HFFc6 (cell line): Measurements from ENCODE around the gene RHO. TPM values are rescaled to one million over a fixed set of nuclear protein-coding genes. Genes with fewer than 3 reads are reported as not detected.
A peak's percentile ranks its signal among the peaks of the same experiment; 100 is the strongest.
"Not testable (repeated sequence)": the region's sequence is repeated elsewhere in the genome, so short reads cannot be mapped to it uniquely, and the experiment has no call there.

ENCODE experiments used
- DNase-seq: peaks from one replicate; pipeline ENCODE4 v3.0.0-alpha.2; 2018
- H3K27ac Mint-ChIP-seq: 2 replicates; pipeline ENCODE4 v1.8.0; 2020; ENCODE audit warnings: mild to moderate bottlenecking, mixed read lengths
- H3K27me3 Mint-ChIP-seq: 2 replicates; pipeline ENCODE4 v1.8.0; 2021; ENCODE audit warnings: mild to moderate bottlenecking, moderate library complexity, mixed read lengths; ENCODE audit not compliant: insufficient read depth
- H3K36me3 Mint-ChIP-seq: 2 replicates; pipeline ENCODE4 v1.8.0; 2021; ENCODE audit warnings: low read depth, mixed read lengths
- H3K4me1 Mint-ChIP-seq: 2 replicates; pipeline ENCODE4 v1.8.0; 2020; ENCODE audit warnings: low read depth, mixed read lengths
- H3K4me3 Mint-ChIP-seq: 2 replicates; pipeline ENCODE4 v1.8.0; 2020; ENCODE audit warnings: mild to moderate bottlenecking, moderate library complexity, mixed read lengths
- H3K9me3 Mint-ChIP-seq: 2 replicates; pipeline ENCODE4 v1.8.0; 2020; ENCODE audit warnings: mild to moderate bottlenecking, mixed read lengths
- long read RNA-seq: library from polyadenylated mRNA; unstranded; transcript quantifications from one replicate; pipeline ENCODE4 v2.0.0, GENCODE V29; 2019
- total RNA-seq, 6 experiments: library from RNA; stranded (reverse); fragmentation: NEBNext Ultra II Directional; extraction: Animal tissue kit (Norgen Biotek cat#: 25700); gene quantifications; 2 replicates in 1 of 6; 3 replicates in 5 of 6; pipeline ENCODE4 v1.2.3, GENCODE V29; 2021
- TF ChIP-seq, protein P1 (sequence below): fragments of 200-600 bp; sonication (generic); IDR thresholded peaks from 2 replicates; pipeline ENCODE4 v1.5.0; 2021; ENCODE audit warnings: antibody characterized with exemption, mild to moderate bottlenecking

RHO gene
- not detected for total RNA-seq
- long read RNA-seq, result 0 reads

DNA sequence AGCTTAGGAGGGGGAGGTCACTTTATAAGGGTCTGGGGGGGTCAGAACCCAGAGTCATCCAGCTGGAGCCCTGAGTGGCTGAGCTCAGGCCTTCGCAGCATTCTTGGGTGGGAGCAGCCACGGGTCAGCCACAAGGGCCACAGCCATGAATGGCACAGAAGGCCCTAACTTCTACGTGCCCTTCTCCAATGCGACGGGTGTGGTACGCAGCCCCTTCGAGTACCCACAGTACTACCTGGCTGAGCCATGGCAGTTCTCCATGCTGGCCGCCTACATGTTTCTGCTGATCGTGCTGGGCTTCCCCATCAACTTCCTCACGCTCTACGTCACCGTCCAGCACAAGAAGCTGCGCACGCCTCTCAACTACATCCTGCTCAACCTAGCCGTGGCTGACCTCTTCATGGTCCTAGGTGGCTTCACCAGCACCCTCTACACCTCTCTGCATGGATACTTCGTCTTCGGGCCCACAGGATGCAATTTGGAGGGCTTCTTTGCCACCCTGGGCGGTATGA is at the start of gene RHO:
TSS of gene RHO (plus strand) at position 51 of the 512 bp plus-strand sequence. CDS start at position 146, 95 bp downstream.
- DNase-seq, result no peak
- H3K4me3 Mint-ChIP-seq, result no peak within 1 kb of the TSS
- TF ChIP-seq, protein P1, sequence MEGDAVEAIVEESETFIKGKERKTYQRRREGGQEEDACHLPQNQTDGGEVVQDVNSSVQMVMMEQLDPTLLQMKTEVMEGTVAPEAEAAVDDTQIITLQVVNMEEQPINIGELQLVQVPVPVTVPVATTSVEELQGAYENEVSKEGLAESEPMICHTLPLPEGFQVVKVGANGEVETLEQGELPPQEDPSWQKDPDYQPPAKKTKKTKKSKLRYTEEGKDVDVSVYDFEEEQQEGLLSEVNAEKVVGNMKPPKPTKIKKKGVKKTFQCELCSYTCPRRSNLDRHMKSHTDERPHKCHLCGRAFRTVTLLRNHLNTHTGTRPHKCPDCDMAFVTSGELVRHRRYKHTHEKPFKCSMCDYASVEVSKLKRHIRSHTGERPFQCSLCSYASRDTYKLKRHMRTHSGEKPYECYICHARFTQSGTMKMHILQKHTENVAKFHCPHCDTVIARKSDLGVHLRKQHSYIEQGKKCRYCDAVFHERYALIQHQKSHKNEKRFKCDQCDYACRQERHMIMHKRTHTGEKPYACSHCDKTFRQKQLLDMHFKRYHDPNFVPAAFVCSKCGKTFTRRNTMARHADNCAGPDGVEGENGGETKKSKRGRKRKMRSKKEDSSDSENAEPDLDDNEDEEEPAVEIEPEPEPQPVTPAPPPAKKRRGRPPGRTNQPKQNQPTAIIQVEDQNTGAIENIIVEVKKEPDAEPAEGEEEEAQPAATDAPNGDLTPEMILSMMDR, result no peak
- no peaks in the 10 kb centered on the region; the same call in none of the 2 replicates for H3K27me3 Mint-ChIP-seq
- H3K36me3 Mint-ChIP-seq, result no peaks in the 10 kb centered on the region
- H3K27ac Mint-ChIP-seq, result no peak within 1 kb of the TSS
- peaks cover 25% of the 10 kb centered on the region for H3K4me1 Mint-ChIP-seq
- H3K9me3 Mint-ChIP-seq, result no peaks in the 10 kb centered on the region

GRCh38 chr3:129481225-129481765 is 47.1 kb upstream of the RHO start:
- H3K9me3 Mint-ChIP-seq, H3K4me3 Mint-ChIP-seq, DNase-seq, H3K27me3 Mint-ChIP-seq: not testable (repeated sequence)
- Mint-ChIP-seq H3K4me1 (peaks cover 41% of the 10 kb centered on the region), H3K36me3 (peaks cover 18% of the 10 kb centered on the region; the same call in 1 of the 2 replicates), H3K27ac (peak overlapping the region; percentile 83)

DNA sequence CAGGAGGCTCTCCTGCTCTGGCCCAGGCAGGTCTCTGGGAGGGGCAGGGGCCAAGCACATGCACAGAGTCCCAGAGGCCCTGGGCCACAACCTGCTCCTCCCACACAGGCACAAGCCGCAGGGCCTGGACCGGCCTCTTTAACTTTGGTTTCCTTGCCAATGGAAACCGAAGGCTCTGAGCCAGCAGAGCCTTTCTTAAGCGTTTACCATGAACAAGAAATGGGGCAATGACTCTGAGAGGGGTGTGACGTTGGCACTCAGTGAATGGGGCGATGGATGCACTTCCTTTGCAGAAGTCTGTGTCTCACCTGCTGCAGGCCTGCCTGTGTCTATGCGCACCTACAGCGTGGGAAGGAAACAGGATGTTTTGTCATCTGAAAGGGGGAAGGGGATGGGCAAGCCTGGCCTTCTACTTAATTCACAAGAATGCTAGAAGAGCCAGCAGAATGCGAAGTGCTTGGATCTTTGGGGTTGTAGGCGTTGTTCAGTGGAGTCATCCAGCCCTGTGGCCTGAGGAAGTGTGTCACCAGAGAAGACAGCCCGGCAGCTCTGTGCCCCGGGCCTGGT is 46.6 kb upstream of the RHO start:
- peak; percentile 25 for DNase-seq
- Mint-ChIP-seq H3K4me3 (peak overlapping the region; percentile 10; the same call in 1 of the 2 replicates), H3K4me1 (peaks cover 46% of the 10 kb centered on the region), H3K9me3 (no peaks in the 10 kb centered on the region), H3K36me3 (peaks cover 18% of the 10 kb centered on the region; the same call in 1 of the 2 replicates), H3K27ac (peak overlapping the region; percentile 83), H3K27me3 (peaks cover 2% of the 10 kb centered on the region)
- TF ChIP-seq, protein P1, result no peak

GRCh38 chr3:129482721-129483120 is 45.7 kb upstream of the RHO start:
- Mint-ChIP-seq H3K36me3 (peaks cover 18% of the 10 kb centered on the region; the same call in 1 of the 2 replicates), H3K4me3 (no peak overlapping the region), H3K27me3 (peaks cover 2% of the 10 kb centered on the region), H3K4me1 (peaks cover 55% of the 10 kb centered on the region), H3K9me3 (no peaks in the 10 kb centered on the region), H3K27ac (peak overlapping the region; percentile 11; the same call in 1 of the 2 replicates)
- DNase-seq, result no peak
- TF ChIP-seq, protein P1, result peak; percentile 53

DNA sequence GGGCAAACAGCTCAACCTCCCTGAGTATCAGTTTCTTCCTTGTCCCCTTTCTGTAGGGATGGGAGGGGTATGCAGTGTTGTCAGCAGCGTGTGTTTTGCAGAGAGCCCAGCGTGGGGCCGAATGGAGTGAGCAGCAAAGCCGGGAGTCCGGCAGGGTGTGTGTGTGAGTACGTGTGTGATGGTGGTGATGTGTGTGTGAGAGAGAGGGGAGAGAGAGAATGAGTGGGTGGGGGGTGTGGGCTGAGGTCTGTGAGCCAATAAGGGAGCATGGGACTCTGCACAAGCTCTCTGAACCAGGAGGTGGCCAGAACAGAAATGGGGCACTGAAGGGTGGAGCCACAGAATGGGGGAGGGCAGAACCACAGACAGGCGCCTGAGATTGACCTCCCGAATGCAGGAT is 44.6 kb upstream of the RHO start:
- no peaks in the 10 kb centered on the region for H3K9me3 Mint-ChIP-seq

GRCh38 chr3:129485146-129485545 is 43.3 kb upstream of the RHO start:
- not testable (repeated sequence) for H3K27me3 Mint-ChIP-seq, DNase-seq, H3K9me3 Mint-ChIP-seq
- peaks cover 10% of the 10 kb centered on the region; the same call in 1 of the 2 replicates for H3K36me3 Mint-ChIP-seq
- peak overlapping the region; percentile 58 for H3K4me3 Mint-ChIP-seq
- H3K4me1 Mint-ChIP-seq, result peaks cover 58% of the 10 kb centered on the region
- peak overlapping the region; percentile 87 for H3K27ac Mint-ChIP-seq

More for the DNA sequence above, 44.6 kb upstream of the RHO start:
- no peak overlapping the region for H3K4me3 Mint-ChIP-seq
- TF ChIP-seq, protein P1, result no peak
- H3K27ac Mint-ChIP-seq, result no peak overlapping the region
- peaks cover 2% of the 10 kb centered on the region for H3K27me3 Mint-ChIP-seq
- peaks cover 56% of the 10 kb centered on the region for H3K4me1 Mint-ChIP-seq
- no peak for DNase-seq
- peaks cover 18% of the 10 kb centered on the region; the same call in 1 of the 2 replicates for H3K36me3 Mint-ChIP-seq
